ENCODE results near the gene CHCHD6. TPM values are rescaled to one million over a fixed set of nuclear protein-coding genes. Genes with fewer than 3 reads are reported as not detected.

The CHCHD6 gene
- polyA plus RNA-seq, 1 donor from 2014 or later, result 102 TPM

DNA sequence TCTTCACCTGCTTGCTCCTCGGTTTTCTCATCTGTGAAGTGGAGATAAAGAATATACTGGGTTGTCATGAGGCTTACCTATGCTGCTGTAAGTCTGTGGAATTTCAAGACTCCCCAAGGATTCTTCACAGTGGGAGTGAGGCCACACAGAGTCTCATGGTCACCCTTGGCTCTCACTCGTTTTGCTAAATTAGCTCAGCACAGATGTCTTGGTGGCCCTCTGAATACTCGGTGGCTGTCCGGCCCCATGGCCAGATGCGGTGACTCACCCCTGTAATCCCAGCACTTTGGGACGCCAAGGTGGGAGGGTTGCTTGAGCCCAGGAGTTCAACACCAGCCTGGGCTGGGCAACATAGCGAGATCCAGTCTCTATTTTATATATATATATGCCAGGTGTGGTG lies 5.0 kb upstream of the CHCHD6 start:
- TF ChIP-seq MXI1 (conservative IDR thresholded peaks at IDR 0.05; ENCODE audit: poor library complexity, severe bottlenecking) (no peak), EP300 (conservative IDR thresholded peaks at IDR 0.05; ENCODE audit: poor library complexity, severe bottlenecking) (no peak), TAF1 (IDR thresholded peaks at IDR 0.05; ENCODE audit: low read depth) (no peak), POLR2AphosphoS5 (IDR thresholded peaks at IDR 0.05) (no peak)
- TF ChIP-seq, protein P1, sequence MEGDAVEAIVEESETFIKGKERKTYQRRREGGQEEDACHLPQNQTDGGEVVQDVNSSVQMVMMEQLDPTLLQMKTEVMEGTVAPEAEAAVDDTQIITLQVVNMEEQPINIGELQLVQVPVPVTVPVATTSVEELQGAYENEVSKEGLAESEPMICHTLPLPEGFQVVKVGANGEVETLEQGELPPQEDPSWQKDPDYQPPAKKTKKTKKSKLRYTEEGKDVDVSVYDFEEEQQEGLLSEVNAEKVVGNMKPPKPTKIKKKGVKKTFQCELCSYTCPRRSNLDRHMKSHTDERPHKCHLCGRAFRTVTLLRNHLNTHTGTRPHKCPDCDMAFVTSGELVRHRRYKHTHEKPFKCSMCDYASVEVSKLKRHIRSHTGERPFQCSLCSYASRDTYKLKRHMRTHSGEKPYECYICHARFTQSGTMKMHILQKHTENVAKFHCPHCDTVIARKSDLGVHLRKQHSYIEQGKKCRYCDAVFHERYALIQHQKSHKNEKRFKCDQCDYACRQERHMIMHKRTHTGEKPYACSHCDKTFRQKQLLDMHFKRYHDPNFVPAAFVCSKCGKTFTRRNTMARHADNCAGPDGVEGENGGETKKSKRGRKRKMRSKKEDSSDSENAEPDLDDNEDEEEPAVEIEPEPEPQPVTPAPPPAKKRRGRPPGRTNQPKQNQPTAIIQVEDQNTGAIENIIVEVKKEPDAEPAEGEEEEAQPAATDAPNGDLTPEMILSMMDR (IDR thresholded peaks at IDR 0.05; ENCODE audit: poor library complexity, severe bottlenecking), result no peak
- Histone ChIP-seq H3K27me3 (ENCODE audit: insufficient read depth, low read depth, low read length) (no peaks in the 10 kb centered on the region), H2AFZ (ENCODE audit: low read depth, low read length) (no peak overlapping the region)

DNA sequence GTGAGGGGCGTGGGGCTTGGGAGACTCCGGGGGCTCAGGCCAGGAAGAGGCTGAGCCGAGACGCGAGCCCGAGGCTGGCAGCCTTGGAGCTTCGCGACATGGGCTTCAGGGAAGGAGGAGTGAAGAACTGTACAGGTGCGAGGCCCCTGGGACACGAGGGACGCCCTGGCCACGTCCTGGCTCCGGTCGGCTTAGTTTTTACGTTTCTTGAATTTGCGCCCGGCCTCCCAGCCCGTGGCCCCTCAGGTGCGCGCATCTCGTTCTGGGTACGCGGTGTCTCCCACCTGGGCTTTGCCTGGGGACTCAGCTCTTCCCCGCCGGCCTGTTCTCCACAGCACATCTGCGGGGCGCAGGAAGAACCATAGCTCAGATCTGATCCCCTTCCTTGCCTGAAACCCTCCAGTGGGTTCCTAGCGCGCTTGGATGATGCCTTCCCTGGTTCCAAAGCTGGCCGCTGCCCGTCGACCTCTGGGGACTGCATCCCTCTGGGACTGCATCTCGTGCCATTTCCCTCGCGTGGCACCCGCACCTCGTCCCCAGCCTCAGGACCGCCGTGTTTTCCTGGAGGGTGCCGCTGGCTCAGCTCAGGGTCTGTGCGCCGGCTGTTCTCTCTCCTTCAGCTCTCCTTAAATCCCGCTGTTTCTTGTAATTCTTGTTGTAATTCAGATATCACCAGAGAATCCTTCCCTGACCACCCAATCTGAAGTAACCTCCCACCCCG lies 614 bp downstream of the CHCHD6 start:
- Histone ChIP-seq H2AFZ (ENCODE audit: low read depth, low read length) (peak overlapping the region; percentile 35), H4K20me1 (ENCODE audit: insufficient read depth) (no peaks in the 10 kb centered on the region), H3K27ac (ENCODE audit: low read length) (peak overlapping the region; percentile 13), H3F3A (ENCODE audit: insufficient read depth, low read length, poor library complexity, severe bottlenecking) (peaks cover 4% of the 10 kb centered on the region), H3K9me2 (ENCODE audit: insufficient read depth, low read length) (no peaks in the 10 kb centered on the region), H3K4me2 (ENCODE audit: low read length) (peak overlapping the region; percentile 70), H3K79me2 (replicated peaks; ENCODE audit: insufficient read depth, low read length) (peaks cover 15% of the 10 kb centered on the region), H3K4me3 (ENCODE audit: low read length) (peak overlapping the region; percentile 87), H3K27me3 (ENCODE audit: insufficient read depth, low read depth, low read length) (no peaks in the 10 kb centered on the region), H3K36me3 (ENCODE audit: insufficient read depth, low read length) (no peaks in the 10 kb centered on the region), H3K9ac (ENCODE audit: low read length) (peak overlapping the region; percentile 70), H3K9me3 (ENCODE audit: low read length) (no peaks in the 10 kb centered on the region)
- no peak for TF ChIP-seq MXI1 (conservative IDR thresholded peaks at IDR 0.05; ENCODE audit: poor library complexity, severe bottlenecking)
- TF ChIP-seq, protein P1 (IDR thresholded peaks at IDR 0.05; ENCODE audit: poor library complexity, severe bottlenecking), result no peak
- TF ChIP-seq EZH2 (IDR thresholded peaks at IDR 0.05; ENCODE audit: borderline replicate concordance, insufficient read depth, low read length, poor library complexity, severe bottlenecking), result no peak
- no peak for TF ChIP-seq SMC3 (conservative IDR thresholded peaks at IDR 0.05; ENCODE audit: poor library complexity)
- TF ChIP-seq POLR2AphosphoS5 (IDR thresholded peaks at IDR 0.05), result no peak
- TF ChIP-seq TAF1 (IDR thresholded peaks at IDR 0.05; ENCODE audit: low read depth), result no peak
- TF ChIP-seq, protein P2, sequence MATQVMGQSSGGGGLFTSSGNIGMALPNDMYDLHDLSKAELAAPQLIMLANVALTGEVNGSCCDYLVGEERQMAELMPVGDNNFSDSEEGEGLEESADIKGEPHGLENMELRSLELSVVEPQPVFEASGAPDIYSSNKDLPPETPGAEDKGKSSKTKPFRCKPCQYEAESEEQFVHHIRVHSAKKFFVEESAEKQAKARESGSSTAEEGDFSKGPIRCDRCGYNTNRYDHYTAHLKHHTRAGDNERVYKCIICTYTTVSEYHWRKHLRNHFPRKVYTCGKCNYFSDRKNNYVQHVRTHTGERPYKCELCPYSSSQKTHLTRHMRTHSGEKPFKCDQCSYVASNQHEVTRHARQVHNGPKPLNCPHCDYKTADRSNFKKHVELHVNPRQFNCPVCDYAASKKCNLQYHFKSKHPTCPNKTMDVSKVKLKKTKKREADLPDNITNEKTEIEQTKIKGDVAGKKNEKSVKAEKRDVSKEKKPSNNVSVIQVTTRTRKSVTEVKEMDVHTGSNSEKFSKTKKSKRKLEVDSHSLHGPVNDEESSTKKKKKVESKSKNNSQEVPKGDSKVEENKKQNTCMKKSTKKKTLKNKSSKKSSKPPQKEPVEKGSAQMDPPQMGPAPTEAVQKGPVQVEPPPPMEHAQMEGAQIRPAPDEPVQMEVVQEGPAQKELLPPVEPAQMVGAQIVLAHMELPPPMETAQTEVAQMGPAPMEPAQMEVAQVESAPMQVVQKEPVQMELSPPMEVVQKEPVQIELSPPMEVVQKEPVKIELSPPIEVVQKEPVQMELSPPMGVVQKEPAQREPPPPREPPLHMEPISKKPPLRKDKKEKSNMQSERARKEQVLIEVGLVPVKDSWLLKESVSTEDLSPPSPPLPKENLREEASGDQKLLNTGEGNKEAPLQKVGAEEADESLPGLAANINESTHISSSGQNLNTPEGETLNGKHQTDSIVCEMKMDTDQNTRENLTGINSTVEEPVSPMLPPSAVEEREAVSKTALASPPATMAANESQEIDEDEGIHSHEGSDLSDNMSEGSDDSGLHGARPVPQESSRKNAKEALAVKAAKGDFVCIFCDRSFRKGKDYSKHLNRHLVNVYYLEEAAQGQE (IDR thresholded peaks at IDR 0.05; ENCODE audit: borderline replicate concordance), result no peak
- TF ChIP-seq RAD21 (conservative IDR thresholded peaks at IDR 0.05), result no peak
- TF ChIP-seq EP300 (conservative IDR thresholded peaks at IDR 0.05; ENCODE audit: poor library complexity, severe bottlenecking), result no peak

More for the DNA sequence above, 5.0 kb upstream of the CHCHD6 start:
- peaks cover 4% of the 10 kb centered on the region for H3F3A ChIP-seq (ENCODE audit: insufficient read depth, low read length, poor library complexity, severe bottlenecking)
- H3K36me3 ChIP-seq (ENCODE audit: insufficient read depth, low read length), result no peaks in the 10 kb centered on the region
- H3K4me3 ChIP-seq (ENCODE audit: low read length), result no peak overlapping the region
- H3K9me3 ChIP-seq (ENCODE audit: low read length), result no peaks in the 10 kb centered on the region
- H4K20me1 ChIP-seq (ENCODE audit: insufficient read depth), result no peaks in the 10 kb centered on the region
- no peaks in the 10 kb centered on the region for H3K79me2 ChIP-seq (replicated peaks; ENCODE audit: insufficient read depth, low read length)
- no peaks in the 10 kb centered on the region for H3K9me2 ChIP-seq (ENCODE audit: insufficient read depth, low read length)
- H3K4me2 ChIP-seq (ENCODE audit: low read length), result no peak overlapping the region
- H3K9ac ChIP-seq (ENCODE audit: low read length), result no peak overlapping the region
- H3K27ac ChIP-seq (ENCODE audit: low read length), result no peak overlapping the region

All from neural cell (in vitro differentiated cells).